ENCODE results near the gene STEAP1. TPM values are rescaled to one million over a fixed set of nuclear protein-coding genes. Genes with fewer than 3 reads are reported as not detected.

The STEAP1 gene
- total and polyA plus RNA-seq, 4 donors: 20.0 to 37.1 (median 29.6) TPM

DNA sequence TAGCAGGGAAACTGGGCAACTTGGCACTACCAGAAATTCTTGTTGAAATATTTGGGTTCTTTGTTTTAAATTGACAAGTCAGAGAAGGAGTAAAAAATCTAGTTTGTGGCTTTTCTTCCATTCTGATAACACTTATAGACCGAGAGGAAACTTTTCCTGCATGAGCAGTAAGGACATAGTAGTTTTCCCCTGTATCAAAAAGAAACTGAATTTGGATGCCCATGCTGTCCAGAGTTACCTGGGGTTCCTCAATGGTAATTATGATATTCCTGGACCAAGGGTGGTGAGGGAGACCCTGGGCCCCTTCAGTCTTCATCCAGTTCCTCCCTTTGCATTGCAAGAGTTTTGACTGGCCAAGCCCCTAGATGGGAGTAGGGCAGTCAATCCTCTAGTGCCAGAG, 37.4 kb downstream of the STEAP1 start (continued):
- TF ChIP-seq, protein P1, sequence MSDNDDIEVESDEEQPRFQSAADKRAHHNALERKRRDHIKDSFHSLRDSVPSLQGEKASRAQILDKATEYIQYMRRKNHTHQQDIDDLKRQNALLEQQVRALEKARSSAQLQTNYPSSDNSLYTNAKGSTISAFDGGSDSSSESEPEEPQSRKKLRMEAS (IDR thresholded peaks at IDR 0.05): no peak
- TF ChIP-seq FOXA2 (IDR thresholded peaks at IDR 0.05) (no peak), NR2F2 (IDR thresholded peaks at IDR 0.05) (no peak), FOXA1 (IDR thresholded peaks at IDR 0.05) (no peak), SP1 (IDR thresholded peaks at IDR 0.05) (no peak), RXRA (IDR thresholded peaks at IDR 0.05) (no peak), YY1 (IDR thresholded peaks at IDR 0.05) (no peak), JUND (IDR thresholded peaks at IDR 0.05) (no peak), EGR1 (IDR thresholded peaks at IDR 0.05; ENCODE audit: low read depth in 2 of 2) (no peak)
- TF ChIP-seq, protein P2, sequence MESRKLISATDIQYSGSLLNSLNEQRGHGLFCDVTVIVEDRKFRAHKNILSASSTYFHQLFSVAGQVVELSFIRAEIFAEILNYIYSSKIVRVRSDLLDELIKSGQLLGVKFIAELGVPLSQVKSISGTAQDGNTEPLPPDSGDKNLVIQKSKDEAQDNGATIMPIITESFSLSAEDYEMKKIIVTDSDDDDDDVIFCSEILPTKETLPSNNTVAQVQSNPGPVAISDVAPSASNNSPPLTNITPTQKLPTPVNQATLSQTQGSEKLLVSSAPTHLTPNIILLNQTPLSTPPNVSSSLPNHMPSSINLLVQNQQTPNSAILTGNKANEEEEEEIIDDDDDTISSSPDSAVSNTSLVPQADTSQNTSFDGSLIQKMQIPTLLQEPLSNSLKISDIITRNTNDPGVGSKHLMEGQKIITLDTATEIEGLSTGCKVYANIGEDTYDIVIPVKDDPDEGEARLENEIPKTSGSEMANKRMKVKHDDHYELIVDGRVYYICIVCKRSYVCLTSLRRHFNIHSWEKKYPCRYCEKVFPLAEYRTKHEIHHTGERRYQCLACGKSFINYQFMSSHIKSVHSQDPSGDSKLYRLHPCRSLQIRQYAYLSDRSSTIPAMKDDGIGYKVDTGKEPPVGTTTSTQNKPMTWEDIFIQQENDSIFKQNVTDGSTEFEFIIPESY (IDR thresholded peaks at IDR 0.05): no peak

DNA sequence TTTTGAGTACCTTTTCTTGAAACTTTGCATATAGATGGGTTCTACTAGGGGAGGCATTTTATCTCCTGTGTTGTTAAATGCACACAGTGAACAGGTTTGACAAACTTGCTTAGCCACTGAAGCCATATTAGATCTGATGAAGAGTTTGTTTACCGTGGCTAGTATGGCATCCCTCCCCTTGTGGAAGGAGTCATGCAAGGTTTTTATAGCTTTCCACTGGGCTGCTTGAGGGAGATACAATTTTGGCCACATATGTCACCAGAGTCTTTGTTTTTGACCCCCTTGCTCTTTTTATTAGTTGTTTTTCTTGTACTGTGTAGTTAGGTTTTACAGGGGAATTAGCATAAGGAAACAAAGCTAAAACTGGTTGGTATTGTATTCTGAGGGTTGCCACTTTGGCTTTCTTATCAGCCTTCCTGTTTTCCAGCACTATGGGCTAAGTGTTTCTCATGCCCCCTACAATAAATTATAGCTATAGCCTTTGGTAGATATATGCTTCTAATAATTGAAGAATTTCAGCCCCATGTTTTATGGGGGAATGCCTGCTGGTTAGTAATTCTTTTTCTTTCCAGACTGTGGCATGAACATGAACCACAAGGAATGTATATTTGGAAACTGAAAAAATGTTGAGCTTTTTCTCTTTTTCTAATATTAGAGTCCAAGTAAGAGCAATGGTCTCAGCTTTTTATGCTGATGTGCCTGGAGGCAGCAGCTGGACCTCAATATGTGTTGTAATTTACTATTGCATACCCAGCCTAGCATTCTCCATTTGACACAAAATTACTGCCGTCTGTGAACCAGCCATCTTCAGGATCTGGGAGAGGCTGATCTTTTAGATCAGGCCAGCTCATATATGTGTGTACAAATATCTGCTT, 38.8 kb downstream of the STEAP1 start:
- Histone ChIP-seq H3K9me3 (ENCODE audit: control insufficient read depth in 4 of 4, low read length in 3 of 4) (no peaks in the 10 kb centered on the region), H3K4me1 (ENCODE audit: control insufficient read depth in 4 of 4, insufficient read depth in 4 of 4, low read length in 3 of 4) (peaks cover 3 to 16% (median 5%) of the 10 kb centered on the region in 4 donors), H3K27me3 (ENCODE audit: control insufficient read depth in 4 of 4, insufficient read depth in 4 of 4, low read length in 3 of 4) (no peaks in the 10 kb centered on the region), H3K9ac (ENCODE audit: low read depth in 1 of 2, low read length in 2 of 2) (no peak overlapping the region), H3K36me3 (ENCODE audit: control insufficient read depth in 4 of 4, insufficient read depth in 3 of 4, low read depth in 1 of 4, low read length in 3 of 4) (no peaks in the 10 kb centered on the region), H3K4me3 (ENCODE audit: low read depth in 1 of 3, low read length in 3 of 3) (no peak overlapping the region), H3K27ac (ENCODE audit: low read depth in 1 of 2, low read length in 2 of 2) (no peak overlapping the region)
- DNase-seq (ENCODE audit: low spot score): no peak
- 68% methylated on average over 2 of the region's 2 CpGs for WGBS
- TF ChIP-seq SP1 (IDR thresholded peaks at IDR 0.05) (no peak), JUND (IDR thresholded peaks at IDR 0.05) (no peak), RXRA (IDR thresholded peaks at IDR 0.05) (no peak), GABPA (IDR thresholded peaks at IDR 0.05 in 1 of 2, conservative IDR thresholded peaks at IDR 0.05 in 1 of 2) (no peak), FOXA1 (IDR thresholded peaks at IDR 0.05) (no peak), HNF4G (IDR thresholded peaks at IDR 0.05) (no peak), NR2F2 (IDR thresholded peaks at IDR 0.05) (no peak), YY1 (IDR thresholded peaks at IDR 0.05) (no peak), EGR1 (IDR thresholded peaks at IDR 0.05; ENCODE audit: low read depth in 2 of 2) (no peak), TAF1 (conservative IDR thresholded peaks at IDR 0.05) (no peak), RAD21 (IDR thresholded peaks at IDR 0.05) (no peak), FOXA2 (IDR thresholded peaks at IDR 0.05) (no peak), HNF4A (conservative IDR thresholded peaks at IDR 0.05) (no peak)
- TF ChIP-seq, protein P3, sequence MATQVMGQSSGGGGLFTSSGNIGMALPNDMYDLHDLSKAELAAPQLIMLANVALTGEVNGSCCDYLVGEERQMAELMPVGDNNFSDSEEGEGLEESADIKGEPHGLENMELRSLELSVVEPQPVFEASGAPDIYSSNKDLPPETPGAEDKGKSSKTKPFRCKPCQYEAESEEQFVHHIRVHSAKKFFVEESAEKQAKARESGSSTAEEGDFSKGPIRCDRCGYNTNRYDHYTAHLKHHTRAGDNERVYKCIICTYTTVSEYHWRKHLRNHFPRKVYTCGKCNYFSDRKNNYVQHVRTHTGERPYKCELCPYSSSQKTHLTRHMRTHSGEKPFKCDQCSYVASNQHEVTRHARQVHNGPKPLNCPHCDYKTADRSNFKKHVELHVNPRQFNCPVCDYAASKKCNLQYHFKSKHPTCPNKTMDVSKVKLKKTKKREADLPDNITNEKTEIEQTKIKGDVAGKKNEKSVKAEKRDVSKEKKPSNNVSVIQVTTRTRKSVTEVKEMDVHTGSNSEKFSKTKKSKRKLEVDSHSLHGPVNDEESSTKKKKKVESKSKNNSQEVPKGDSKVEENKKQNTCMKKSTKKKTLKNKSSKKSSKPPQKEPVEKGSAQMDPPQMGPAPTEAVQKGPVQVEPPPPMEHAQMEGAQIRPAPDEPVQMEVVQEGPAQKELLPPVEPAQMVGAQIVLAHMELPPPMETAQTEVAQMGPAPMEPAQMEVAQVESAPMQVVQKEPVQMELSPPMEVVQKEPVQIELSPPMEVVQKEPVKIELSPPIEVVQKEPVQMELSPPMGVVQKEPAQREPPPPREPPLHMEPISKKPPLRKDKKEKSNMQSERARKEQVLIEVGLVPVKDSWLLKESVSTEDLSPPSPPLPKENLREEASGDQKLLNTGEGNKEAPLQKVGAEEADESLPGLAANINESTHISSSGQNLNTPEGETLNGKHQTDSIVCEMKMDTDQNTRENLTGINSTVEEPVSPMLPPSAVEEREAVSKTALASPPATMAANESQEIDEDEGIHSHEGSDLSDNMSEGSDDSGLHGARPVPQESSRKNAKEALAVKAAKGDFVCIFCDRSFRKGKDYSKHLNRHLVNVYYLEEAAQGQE (IDR thresholded peaks at IDR 0.05): no peak
- TF ChIP-seq, protein P2 (IDR thresholded peaks at IDR 0.05): no peak
- TF ChIP-seq, protein P4, sequence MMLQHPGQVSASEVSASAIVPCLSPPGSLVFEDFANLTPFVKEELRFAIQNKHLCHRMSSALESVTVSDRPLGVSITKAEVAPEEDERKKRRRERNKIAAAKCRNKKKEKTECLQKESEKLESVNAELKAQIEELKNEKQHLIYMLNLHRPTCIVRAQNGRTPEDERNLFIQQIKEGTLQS (IDR thresholded peaks at IDR 0.05): no peak
- TF ChIP-seq, protein P1 (IDR thresholded peaks at IDR 0.05): no peak
- TF ChIP-seq, protein P5, sequence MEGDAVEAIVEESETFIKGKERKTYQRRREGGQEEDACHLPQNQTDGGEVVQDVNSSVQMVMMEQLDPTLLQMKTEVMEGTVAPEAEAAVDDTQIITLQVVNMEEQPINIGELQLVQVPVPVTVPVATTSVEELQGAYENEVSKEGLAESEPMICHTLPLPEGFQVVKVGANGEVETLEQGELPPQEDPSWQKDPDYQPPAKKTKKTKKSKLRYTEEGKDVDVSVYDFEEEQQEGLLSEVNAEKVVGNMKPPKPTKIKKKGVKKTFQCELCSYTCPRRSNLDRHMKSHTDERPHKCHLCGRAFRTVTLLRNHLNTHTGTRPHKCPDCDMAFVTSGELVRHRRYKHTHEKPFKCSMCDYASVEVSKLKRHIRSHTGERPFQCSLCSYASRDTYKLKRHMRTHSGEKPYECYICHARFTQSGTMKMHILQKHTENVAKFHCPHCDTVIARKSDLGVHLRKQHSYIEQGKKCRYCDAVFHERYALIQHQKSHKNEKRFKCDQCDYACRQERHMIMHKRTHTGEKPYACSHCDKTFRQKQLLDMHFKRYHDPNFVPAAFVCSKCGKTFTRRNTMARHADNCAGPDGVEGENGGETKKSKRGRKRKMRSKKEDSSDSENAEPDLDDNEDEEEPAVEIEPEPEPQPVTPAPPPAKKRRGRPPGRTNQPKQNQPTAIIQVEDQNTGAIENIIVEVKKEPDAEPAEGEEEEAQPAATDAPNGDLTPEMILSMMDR (IDR thresholded peaks at IDR 0.05; ENCODE audit: low read depth, low read length, missing input control): no peak
